Esophagus muscularis mucosa (tissue), 4 donors: Measurements from ENCODE around the gene RBFOX2.

ENCODE experiments used
- EP300 ChIP-seq: sonication (generic); formaldehyde crosslinking; IDR thresholded peaks from one replicate; pipeline ENCODE4 v1.6.1; 2017; ENCODE audit warnings: antibody characterized with exemption
- POLR2A ChIP-seq: fragments of 450-650 bp; IDR thresholded peaks from one replicate; pipeline ENCODE4 v1.6.1; 2017; ENCODE audit warnings: antibody characterized with exemption, moderate library complexity, mild to moderate bottlenecking, low read depth
- POLR2AphosphoS5 ChIP-seq, 2 donors: sonication (generic); formaldehyde crosslinking; IDR thresholded peaks; one replicate each; pipeline ENCODE4 v1.6.1; 2017; ENCODE audit warnings: antibody characterized with exemption in 2 of 2
- TF ChIP-seq, protein P1 (sequence below), 3 experiments: fragments of 200-600 bp in 2 of 3; fragments of 450-650 bp in 1 of 3; sonication (generic) in 2 of 3; IDR thresholded peaks; one replicate each; pipeline ENCODE4 v1.5.1; 2017 to 2019; ENCODE audit warnings: antibody characterized with exemption in 3 of 3, mild to moderate bottlenecking in 2 of 3, moderate library complexity in 1 of 3

DNA sequence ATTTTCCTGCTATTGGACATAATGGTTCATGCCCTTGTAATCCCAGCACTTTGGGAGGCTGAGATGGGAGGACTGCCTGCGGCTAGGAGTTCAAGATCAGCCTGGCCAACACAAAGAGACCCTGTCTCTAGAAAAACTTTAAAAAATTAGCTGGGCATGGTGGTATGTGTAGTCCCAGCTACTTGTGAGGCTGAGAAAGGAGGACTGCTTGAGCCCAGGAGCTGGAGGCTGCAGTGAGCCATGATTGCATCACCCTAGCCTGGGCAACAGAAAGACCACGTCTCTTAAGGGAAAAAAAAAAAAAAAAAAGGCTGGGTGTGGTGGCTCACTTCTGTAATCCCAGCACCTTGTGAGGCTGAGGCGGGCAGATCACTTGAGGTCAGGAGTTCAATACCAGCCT, 217.0 kb downstream of the RBFOX2 start:
- TF ChIP-seq POLR2A = no peak
- TF ChIP-seq, protein P1, sequence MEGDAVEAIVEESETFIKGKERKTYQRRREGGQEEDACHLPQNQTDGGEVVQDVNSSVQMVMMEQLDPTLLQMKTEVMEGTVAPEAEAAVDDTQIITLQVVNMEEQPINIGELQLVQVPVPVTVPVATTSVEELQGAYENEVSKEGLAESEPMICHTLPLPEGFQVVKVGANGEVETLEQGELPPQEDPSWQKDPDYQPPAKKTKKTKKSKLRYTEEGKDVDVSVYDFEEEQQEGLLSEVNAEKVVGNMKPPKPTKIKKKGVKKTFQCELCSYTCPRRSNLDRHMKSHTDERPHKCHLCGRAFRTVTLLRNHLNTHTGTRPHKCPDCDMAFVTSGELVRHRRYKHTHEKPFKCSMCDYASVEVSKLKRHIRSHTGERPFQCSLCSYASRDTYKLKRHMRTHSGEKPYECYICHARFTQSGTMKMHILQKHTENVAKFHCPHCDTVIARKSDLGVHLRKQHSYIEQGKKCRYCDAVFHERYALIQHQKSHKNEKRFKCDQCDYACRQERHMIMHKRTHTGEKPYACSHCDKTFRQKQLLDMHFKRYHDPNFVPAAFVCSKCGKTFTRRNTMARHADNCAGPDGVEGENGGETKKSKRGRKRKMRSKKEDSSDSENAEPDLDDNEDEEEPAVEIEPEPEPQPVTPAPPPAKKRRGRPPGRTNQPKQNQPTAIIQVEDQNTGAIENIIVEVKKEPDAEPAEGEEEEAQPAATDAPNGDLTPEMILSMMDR (IDR thresholded peaks at IDR 0.05) = no peak
- TF ChIP-seq EP300 = no peak
- no peak for TF ChIP-seq POLR2AphosphoS5 (IDR thresholded peaks at IDR 0.05)
